Lower leg skin (tissue), 4 donors: ENCODE results near the gene DOK6. TPM values are rescaled to one million over a fixed set of nuclear protein-coding genes. Genes with fewer than 3 reads are reported as not detected.

Experiments used
- DNase-seq, 2 donors: peaks; one replicate each; pipeline ENCODE4 v3.0.0-alpha.2; 2019; ENCODE audit warnings: low spot score in 2 of 2
- H3K4me3 ChIP-seq: fragments of 200-600 bp; sonication (generic); 2 replicates; pipeline ENCODE4 v1.5.1; 2017; ENCODE audit warnings: mild to moderate bottlenecking, low read depth; ENCODE audit not compliant: poor library complexity, severe bottlenecking
- POLR2A ChIP-seq, 2 donors: fragments of 450-650 bp; IDR thresholded peaks; one replicate each; pipeline ENCODE4 v1.6.1; 2016 to 2017; ENCODE audit warnings: antibody characterized with exemption in 2 of 2, mild to moderate bottlenecking in 1 of 2, moderate library complexity in 1 of 2
- WGBS, 2 donors: methylation state at CpG; one replicate each; pipeline ENCODE4 v1.1.5; 2018; 5-methylcytosine and 5-hydroxymethylcytosine counted together
- intact Hi-C: fragments of 100-400 bp; cut with DNase I; formaldehyde crosslinking; loops from one replicate; pipeline ENCODE4 v1.15.0; 2023; ENCODE audit warnings: low total_unique reads
- total RNA-seq, 4 donors: library from RNA; depleted of rRNA; stranded (reverse); fragments of >200 nt; gene quantifications; one replicate each; pipeline ENCODE4 v1.1.0, GENCODE V29; 2016
- TF ChIP-seq, protein P1 (sequence below), 3 donors: fragments of 450-650 bp; IDR thresholded peaks; one replicate each; pipeline ENCODE4 v1.5.1; 2016; ENCODE audit warnings: antibody characterized with exemption in 3 of 3, mild to moderate bottlenecking in 3 of 3, moderate library complexity in 2 of 3

Gene DOK6
- total RNA-seq, 4 donors from 2014 or later = 0.21 to 0.45 (median 0.42) TPM

DNA sequence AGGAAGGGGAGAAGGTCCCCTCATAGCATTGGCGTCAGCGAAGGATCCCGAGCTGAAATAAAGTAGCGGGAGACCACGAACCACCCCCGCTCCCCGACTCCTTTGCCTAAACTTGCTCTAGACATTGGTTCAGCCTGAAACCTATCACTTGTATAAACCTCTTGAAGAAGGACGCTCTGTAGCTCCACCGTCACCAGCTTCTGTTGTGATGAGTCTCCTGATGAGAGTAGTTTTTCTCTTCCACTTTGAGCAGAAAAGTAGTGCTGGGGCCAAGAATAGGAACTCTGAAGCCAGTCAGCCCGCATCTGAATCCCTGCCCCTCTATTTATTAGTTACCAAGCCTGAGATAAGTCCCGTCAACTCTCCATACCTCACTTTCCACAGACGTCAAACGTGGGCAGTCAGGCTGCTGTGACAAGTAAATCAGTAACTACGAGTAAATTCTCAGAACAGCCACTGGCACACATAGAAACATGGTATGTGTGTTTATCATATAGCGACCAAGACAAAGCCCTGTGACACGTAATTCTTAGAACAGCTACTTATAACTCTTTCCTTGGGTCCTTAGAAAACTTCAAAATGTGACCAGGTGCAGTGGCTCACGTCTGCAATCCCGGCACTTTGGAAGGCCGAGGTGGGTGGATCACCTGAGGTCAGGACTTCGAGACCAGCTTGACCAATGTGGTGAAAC is 485.3 kb downstream of the DOK6 start:
- no peak for DNase-seq
- intact Hi-C loops = no loop called here
- no peak overlapping the region for H3K4me3 ChIP-seq
- TF ChIP-seq POLR2A (IDR thresholded peaks at IDR 0.05) = no peak
- TF ChIP-seq, protein P1, sequence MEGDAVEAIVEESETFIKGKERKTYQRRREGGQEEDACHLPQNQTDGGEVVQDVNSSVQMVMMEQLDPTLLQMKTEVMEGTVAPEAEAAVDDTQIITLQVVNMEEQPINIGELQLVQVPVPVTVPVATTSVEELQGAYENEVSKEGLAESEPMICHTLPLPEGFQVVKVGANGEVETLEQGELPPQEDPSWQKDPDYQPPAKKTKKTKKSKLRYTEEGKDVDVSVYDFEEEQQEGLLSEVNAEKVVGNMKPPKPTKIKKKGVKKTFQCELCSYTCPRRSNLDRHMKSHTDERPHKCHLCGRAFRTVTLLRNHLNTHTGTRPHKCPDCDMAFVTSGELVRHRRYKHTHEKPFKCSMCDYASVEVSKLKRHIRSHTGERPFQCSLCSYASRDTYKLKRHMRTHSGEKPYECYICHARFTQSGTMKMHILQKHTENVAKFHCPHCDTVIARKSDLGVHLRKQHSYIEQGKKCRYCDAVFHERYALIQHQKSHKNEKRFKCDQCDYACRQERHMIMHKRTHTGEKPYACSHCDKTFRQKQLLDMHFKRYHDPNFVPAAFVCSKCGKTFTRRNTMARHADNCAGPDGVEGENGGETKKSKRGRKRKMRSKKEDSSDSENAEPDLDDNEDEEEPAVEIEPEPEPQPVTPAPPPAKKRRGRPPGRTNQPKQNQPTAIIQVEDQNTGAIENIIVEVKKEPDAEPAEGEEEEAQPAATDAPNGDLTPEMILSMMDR (IDR thresholded peaks at IDR 0.05) = no peak
- WGBS, 2 donors = 95 to 96% methylated on average over 20 of the region's 20 CpGs

DNA sequence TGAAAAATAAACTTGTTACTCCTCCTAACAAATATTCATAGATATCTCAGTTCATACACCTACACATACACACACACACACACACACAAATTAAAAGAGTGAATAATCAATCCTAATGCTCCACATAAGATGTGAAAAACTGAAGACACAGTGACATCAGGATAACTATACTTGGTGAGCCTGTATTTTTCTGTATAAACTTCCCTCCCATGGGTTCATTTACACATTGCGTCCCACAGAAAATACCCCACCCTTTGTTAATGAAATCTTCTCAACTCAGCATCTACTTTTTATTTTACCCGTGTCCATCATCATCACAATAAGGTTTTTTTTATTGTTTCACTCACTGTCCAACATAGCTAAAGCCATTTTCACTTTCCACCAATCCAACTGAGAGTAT is 486.6 kb downstream of the DOK6 start:
- H3K4me3 ChIP-seq = no peak overlapping the region
- intact Hi-C loops = no loop called here
- 87 to 89% methylated on average over 2 of the region's 2 CpGs for WGBS, 2 donors
- DNase-seq = no peak
- TF ChIP-seq, protein P1 (IDR thresholded peaks at IDR 0.05) = no peak
- no peak for TF ChIP-seq POLR2A (IDR thresholded peaks at IDR 0.05)

DNA sequence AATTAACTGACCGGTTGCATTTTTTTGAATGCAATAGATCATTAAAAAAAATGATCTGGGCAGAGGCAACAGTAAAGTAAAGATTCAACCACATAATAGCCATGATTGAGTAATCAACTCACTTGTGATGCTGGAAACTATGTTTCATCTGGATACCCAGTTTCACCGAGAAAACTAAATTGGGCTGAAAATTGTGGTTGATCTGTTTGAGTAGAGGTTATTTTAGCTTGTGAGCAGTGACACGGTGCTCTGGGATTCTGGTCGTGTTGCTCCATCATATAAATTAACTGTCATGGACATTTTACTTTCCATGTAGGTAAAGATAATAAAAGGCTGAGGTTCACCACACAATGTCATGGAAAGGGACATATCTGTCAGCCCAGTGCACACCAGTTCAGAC is 488.3 kb downstream of the DOK6 start:
- H3K4me3 ChIP-seq = no peak overlapping the region
- no peak for TF ChIP-seq POLR2A (IDR thresholded peaks at IDR 0.05)
- TF ChIP-seq, protein P1 (IDR thresholded peaks at IDR 0.05) = no peak
- 90 to 93% methylated on average over 4 of the region's 4 CpGs for WGBS, 2 donors
- DNase-seq = no peak
- intact Hi-C loops = no loop called here

DNA sequence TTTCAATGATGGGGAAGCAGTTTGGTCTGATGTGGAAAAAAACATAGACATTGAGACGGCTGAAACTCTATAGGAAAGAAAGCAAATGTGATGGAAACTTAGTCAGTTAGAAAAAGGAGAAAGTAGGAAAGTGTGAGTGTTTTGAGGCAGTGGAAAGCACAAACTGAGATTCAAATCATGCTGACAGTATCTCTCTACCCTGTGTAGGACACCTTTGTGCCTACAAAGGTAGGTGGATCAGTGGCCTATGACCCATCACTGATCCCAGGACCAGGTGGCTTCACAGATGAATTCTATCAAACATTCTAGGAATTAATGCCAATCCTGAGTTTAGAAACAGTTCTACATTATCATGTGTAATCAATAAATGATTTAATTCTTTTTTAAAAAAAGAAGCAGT is 489.9 kb downstream of the DOK6 start:
- no peak for TF ChIP-seq POLR2A (IDR thresholded peaks at IDR 0.05)
- TF ChIP-seq, protein P1 (IDR thresholded peaks at IDR 0.05) = no peak
- H3K4me3 ChIP-seq = no peak overlapping the region
- DNase-seq = no peak
- 92 to 94% methylated on average over 1 of the region's 1 CpG for WGBS, 2 donors
- intact Hi-C loops = no loop called here

DNA sequence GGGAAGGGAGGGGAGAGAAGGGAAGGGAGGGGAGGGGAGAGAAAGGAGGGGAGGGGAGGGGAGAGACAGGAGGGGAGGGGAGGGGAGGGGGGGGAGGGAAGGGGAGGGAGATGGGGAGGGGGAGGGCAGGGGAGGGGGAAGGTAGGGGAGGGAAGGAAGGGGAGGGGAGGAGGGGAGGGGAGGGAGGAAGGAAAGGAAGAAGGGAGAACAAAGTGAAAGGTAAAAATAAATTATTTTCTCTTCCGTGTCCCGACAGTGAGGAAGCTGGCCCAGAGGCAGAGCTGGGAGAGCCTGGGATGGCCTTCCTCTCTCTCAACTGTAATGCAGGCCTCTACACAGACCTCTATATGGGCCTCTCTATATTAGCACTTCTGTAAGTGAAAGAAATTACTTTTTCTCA is 493.8 kb downstream of the DOK6 start:
- intact Hi-C loops = no loop called here
- TF ChIP-seq POLR2A (IDR thresholded peaks at IDR 0.05) = no peak
- TF ChIP-seq, protein P1 (IDR thresholded peaks at IDR 0.05) = no peak
- H3K4me3 ChIP-seq = no peak overlapping the region
- DNase-seq = no peak
- WGBS, 2 donors = 87 to 94% methylated on average over 2 of the region's 2 CpGs
